ENCODE data around the gene RAD51B. TPM values are rescaled to one million over a fixed set of nuclear protein-coding genes. Genes with fewer than 3 reads are reported as not detected.
A peak's percentile ranks its signal among the peaks of the same experiment; 100 is the strongest.

RAD51B gene
- total RNA-seq, 5 donors from 2014 or later (not counting 1 experiment from before 2014, with no cell fraction given), result 25.4 to 47.9 (median 30.0) TPM

DNA sequence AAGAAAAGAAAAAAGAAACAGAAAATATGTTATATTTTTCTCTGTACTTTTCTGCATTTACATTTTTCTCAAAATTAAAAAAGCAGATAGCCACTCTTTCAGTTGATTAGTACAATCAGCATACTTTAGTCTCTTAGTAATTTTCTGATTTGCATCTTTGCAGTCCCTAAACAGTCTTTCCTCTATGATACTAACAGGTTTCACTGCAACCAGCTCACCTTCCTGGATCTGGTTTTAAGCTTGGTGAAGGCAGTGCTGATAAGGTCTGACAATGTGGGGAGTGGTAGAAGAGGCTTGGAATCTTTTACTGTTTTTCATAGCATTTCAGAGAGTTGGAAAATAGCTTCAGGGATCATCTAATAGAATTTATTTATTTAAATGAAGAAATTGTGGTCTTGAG is 515.7 kb downstream of the RAD51B start:
- Mint-ChIP-seq H3K4me3 (no peak overlapping the region), H3K27ac (no peak overlapping the region), H3K9me3 (no peaks in the 10 kb centered on the region), H3K4me1 (peaks cover 2 to 23% (median 19%) of the 10 kb centered on the region in 3 donors), H3K27me3 (no peaks in the 10 kb centered on the region), H3K36me3 (no peaks in the 10 kb centered on the region)
- H3K27ac ChIP-seq (ENCODE audit: low read length), result no peak overlapping the region
- H3K4me1 ChIP-seq (ENCODE audit: control insufficient read depth in 1 of 2, extremely low read depth in 1 of 2, insufficient read depth in 2 of 2, low read length in 2 of 2), result peaks cover 0 to 11% of the 10 kb centered on the region in 2 experiments
- ChIA-PET CTCF (no interaction called here), POLR2A (interaction anchor here (0.6 to 0.8 kb wide), 2 partner anchors 13 to 491 kb away, joined by 3 to 13 read pairs; no protein-coding TSS in a partner anchor)
- no peaks in the 10 kb centered on the region for H3K9me3 ChIP-seq
- no peak overlapping the region for H3K4me3 ChIP-seq (ENCODE audit: control insufficient read depth in 1 of 2, extremely low read depth in 1 of 2, low read length in 1 of 2)
- H3K27me3 ChIP-seq (replicated peaks in 1 of 2; ENCODE audit: control insufficient read depth in 2 of 2, extremely low read depth in 1 of 2, insufficient read depth in 2 of 2, low read length in 1 of 2), result no peaks in the 10 kb centered on the region
- no peak for DNase-seq
- ATAC-seq (replicated peaks in 1 of 4), result no peak
- H3K36me3 ChIP-seq (ENCODE audit: control insufficient read depth in 2 of 2, extremely low read depth in 1 of 2, insufficient read depth in 1 of 2, low read length in 1 of 2), result no peaks in the 10 kb centered on the region

DNA sequence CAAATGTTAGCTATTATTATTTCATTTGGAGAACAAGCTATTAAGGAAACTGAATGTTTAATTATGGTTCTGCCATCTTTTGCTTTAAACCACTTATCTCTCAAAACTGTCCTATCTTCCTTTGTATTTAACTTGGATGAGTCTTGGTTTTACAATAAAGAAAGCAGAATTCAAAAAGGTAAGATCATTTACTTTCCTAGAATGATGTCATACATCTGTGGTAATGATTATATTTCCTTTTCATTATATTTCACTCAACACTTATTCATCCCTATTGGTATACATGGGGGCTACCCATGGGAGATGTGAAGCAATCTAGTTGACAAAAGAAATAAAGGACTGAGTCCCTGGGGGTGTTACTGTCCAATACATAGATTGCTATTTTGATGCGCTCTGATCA is 516.6 kb downstream of the RAD51B start:
- peaks cover 2 to 31% (median 25%) of the 10 kb centered on the region in 3 donors for H3K4me1 Mint-ChIP-seq
- CTCF ChIA-PET, result no interaction called here
- H3K9me3 Mint-ChIP-seq, result no peaks in the 10 kb centered on the region
- Histone ChIP-seq H3K27me3 (replicated peaks in 1 of 2; ENCODE audit: control insufficient read depth in 2 of 2, extremely low read depth in 1 of 2, insufficient read depth in 2 of 2, low read length in 1 of 2) (no peaks in the 10 kb centered on the region), H3K9me3 (no peaks in the 10 kb centered on the region), H3K36me3 (ENCODE audit: control insufficient read depth in 2 of 2, extremely low read depth in 1 of 2, insufficient read depth in 1 of 2, low read length in 1 of 2) (no peaks in the 10 kb centered on the region), H3K27ac (ENCODE audit: low read length) (no peak overlapping the region), H3K4me1 (ENCODE audit: control insufficient read depth in 1 of 2, extremely low read depth in 1 of 2, insufficient read depth in 2 of 2, low read length in 2 of 2) (peaks cover 0 to 11% of the 10 kb centered on the region in 2 experiments), H3K4me3 (ENCODE audit: control insufficient read depth in 1 of 2, extremely low read depth in 1 of 2, low read length in 1 of 2) (no peak overlapping the region)
- DNase-seq (no peak), ATAC-seq (replicated peaks in 1 of 4) (no peak)
- no CpG with 5 or more reads among the region's 1 CpG for WGBS (ENCODE audit: insufficient coverage)
- H3K27me3 Mint-ChIP-seq, result no peaks in the 10 kb centered on the region
- H3K27ac Mint-ChIP-seq, result no peak overlapping the region
- POLR2A ChIA-PET, result interaction anchor here in 1 of 2 donors (0.6 kb wide), 1 partner anchor 491 kb away, joined by 3 read pairs; no protein-coding TSS in a partner anchor
- H3K4me3 Mint-ChIP-seq, result no peak overlapping the region
- H3K36me3 Mint-ChIP-seq, result no peaks in the 10 kb centered on the region

DNA sequence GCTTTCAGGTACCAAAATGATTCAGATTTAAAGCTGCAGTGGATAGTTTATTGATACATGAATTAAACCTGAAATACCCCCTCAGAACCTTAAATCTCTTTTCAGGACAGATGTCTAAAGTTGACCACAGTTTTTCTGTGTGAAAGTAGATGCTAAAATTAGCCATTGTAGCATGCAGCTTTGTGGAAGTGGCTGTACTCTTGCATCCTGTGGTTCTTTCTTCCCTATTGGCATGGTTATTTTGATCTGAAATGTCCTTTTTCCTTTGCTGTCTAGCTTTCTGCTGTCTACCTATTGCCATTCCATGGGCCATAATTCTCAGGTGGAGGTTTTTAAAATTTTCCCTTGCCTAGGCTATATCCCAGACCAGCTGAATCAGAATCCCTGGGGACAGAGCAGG is 517.7 kb downstream of the RAD51B start:
- ChIA-PET CTCF (interaction anchor here (0.6 kb wide), 2 partner anchors 17 to 311 kb away, joined by 3 to 7 read pairs; no protein-coding TSS in a partner anchor), POLR2A (interaction anchor here in 1 of 2 donors (0.6 kb wide), 1 partner anchor 201 kb away, joined by 3 read pairs; no protein-coding TSS in a partner anchor)
- Histone ChIP-seq H3K4me3 (ENCODE audit: control insufficient read depth in 1 of 2, extremely low read depth in 1 of 2, low read length in 1 of 2) (no peak overlapping the region), H3K27ac (ENCODE audit: low read length) (no peak overlapping the region), H3K36me3 (ENCODE audit: control insufficient read depth in 2 of 2, extremely low read depth in 1 of 2, insufficient read depth in 1 of 2, low read length in 1 of 2) (no peaks in the 10 kb centered on the region), H3K9me3 (no peaks in the 10 kb centered on the region), H3K4me1 (ENCODE audit: control insufficient read depth in 1 of 2, extremely low read depth in 1 of 2, insufficient read depth in 2 of 2, low read length in 2 of 2) (peaks cover 4 to 21% of the 10 kb centered on the region in 2 experiments), H3K27me3 (replicated peaks in 1 of 2; ENCODE audit: control insufficient read depth in 2 of 2, extremely low read depth in 1 of 2, insufficient read depth in 2 of 2, low read length in 1 of 2) (no peaks in the 10 kb centered on the region)
- Mint-ChIP-seq H3K4me3 (no peak overlapping the region), H3K36me3 (no peaks in the 10 kb centered on the region), H3K9me3 (no peaks in the 10 kb centered on the region), H3K4me1 (peaks cover 11 to 43% (median 34%) of the 10 kb centered on the region in 3 donors), H3K27ac (no peak overlapping the region), H3K27me3 (no peaks in the 10 kb centered on the region)
- ATAC-seq (replicated peaks in 1 of 4) (no peak), DNase-seq (no peak)

DNA sequence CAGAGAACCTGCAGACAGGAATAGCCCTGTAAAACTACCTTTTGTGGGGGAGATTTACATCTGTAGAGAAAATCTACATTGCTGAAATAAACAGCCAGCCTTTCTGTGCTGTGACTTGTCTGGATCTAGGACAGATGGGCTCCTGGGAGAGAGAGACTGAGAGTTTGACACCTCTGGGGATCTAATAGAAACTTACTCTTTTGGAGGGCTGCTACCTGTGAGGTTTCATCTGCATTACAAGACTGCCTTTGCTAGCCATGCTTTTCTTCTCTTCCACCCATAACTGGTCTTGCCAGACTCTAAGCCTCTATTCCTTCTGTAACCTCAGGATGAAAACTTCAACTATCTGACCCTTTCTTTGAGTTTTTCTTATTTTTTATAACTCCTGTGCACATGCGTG is 520.7 kb downstream of the RAD51B start:
- Histone ChIP-seq H3K4me1 (ENCODE audit: control insufficient read depth in 1 of 2, extremely low read depth in 1 of 2, insufficient read depth in 2 of 2, low read length in 2 of 2) (peaks cover 11 to 26% of the 10 kb centered on the region in 2 experiments), H3K4me3 (ENCODE audit: control insufficient read depth in 1 of 2, extremely low read depth in 1 of 2, low read length in 1 of 2) (no peak overlapping the region), H3K36me3 (ENCODE audit: control insufficient read depth in 2 of 2, extremely low read depth in 1 of 2, insufficient read depth in 1 of 2, low read length in 1 of 2) (no peaks in the 10 kb centered on the region), H3K27ac (ENCODE audit: low read length) (no peak overlapping the region), H3K27me3 (replicated peaks in 1 of 2; ENCODE audit: control insufficient read depth in 2 of 2, extremely low read depth in 1 of 2, insufficient read depth in 2 of 2, low read length in 1 of 2) (no peaks in the 10 kb centered on the region), H3K9me3 (no peaks in the 10 kb centered on the region)
- ATAC-seq (replicated peaks in 1 of 4) (no peak), DNase-seq (no peak)
- no peak overlapping the region for H3K27ac Mint-ChIP-seq
- peaks cover 17 to 50% (median 29%) of the 10 kb centered on the region in 3 donors for H3K4me1 Mint-ChIP-seq
- H3K27me3 Mint-ChIP-seq, result no peaks in the 10 kb centered on the region
- ChIA-PET POLR2A (no interaction called here), CTCF (no interaction called here)
- no peak overlapping the region for H3K4me3 Mint-ChIP-seq
- no CpG with 5 or more reads among the region's 1 CpG for WGBS (ENCODE audit: insufficient coverage)
- H3K36me3 Mint-ChIP-seq, result peaks cover 5% of the 10 kb centered on the region
- H3K9me3 Mint-ChIP-seq, result peaks cover 0 to 4% (median 0%) of the 10 kb centered on the region in 3 donors

DNA sequence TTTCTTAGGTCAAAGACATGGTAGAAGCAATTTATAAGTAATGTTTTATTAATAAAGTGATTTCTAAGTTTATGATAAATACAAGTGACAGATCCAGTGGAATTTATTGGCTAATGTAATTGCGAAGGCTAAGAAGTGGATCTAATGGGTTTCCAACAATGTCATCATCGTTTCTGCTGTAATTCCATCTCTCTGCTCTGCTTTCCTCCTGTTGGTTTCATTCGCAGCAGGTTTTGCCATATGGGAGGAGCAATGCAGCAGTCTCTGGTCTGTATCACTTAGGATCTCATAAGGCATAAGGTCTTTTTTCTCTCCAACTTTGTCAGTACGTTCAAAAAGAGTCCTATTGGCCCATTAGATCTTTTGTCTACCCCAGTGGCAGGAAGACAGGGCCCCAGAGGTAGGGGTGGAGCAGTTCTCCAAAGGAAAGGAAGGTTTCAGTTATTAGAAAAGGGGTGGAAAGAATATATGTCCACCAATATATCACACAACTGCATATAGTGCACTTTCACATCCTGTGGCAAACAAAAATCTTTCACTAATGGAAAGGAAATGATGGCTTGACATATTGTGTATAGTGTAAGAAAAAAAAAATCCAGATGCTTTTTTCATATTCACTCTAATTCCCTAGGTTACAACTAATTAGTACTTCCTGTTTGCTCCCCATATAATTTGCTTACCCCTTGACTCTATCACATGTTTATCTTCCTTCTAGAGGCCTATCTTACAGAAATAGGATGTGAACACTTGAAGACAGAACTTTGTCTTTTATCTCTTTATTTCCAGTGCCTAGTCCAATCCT is 522.0 kb downstream of the RAD51B start:
- peaks cover 17 to 40% (median 24%) of the 10 kb centered on the region in 3 donors for H3K4me1 Mint-ChIP-seq
- peaks cover 10% of the 10 kb centered on the region for H3K36me3 Mint-ChIP-seq
- no peaks in the 10 kb centered on the region for H3K36me3 ChIP-seq (ENCODE audit: control insufficient read depth in 2 of 2, extremely low read depth in 1 of 2, insufficient read depth in 1 of 2, low read length in 1 of 2)
- ChIA-PET POLR2A (no interaction called here), CTCF (no interaction called here)
- WGBS (ENCODE audit: insufficient coverage), result 90% methylated on average over 3 of the region's 4 CpGs
- DNase-seq (no peak), ATAC-seq (replicated peaks in 1 of 4) (peak in 1 of 4 experiments; percentile 9)
- H3K27me3 ChIP-seq (replicated peaks in 1 of 2; ENCODE audit: control insufficient read depth in 2 of 2, extremely low read depth in 1 of 2, insufficient read depth in 2 of 2, low read length in 1 of 2), result no peaks in the 10 kb centered on the region
- no peak overlapping the region for H3K27ac ChIP-seq (ENCODE audit: low read length)
- H3K4me1 ChIP-seq (ENCODE audit: control insufficient read depth in 1 of 2, extremely low read depth in 1 of 2, insufficient read depth in 2 of 2, low read length in 2 of 2), result peaks cover 11 to 24% of the 10 kb centered on the region in 2 experiments
- H3K4me3 Mint-ChIP-seq, result no peak overlapping the region
- H3K4me3 ChIP-seq (ENCODE audit: control insufficient read depth in 1 of 2, extremely low read depth in 1 of 2, low read length in 1 of 2), result no peak overlapping the region
- peaks cover 0 to 5% (median 0%) of the 10 kb centered on the region in 3 donors for H3K9me3 Mint-ChIP-seq
- peak overlapping the region in 1 of 2 donors; percentile 25 for H3K27ac Mint-ChIP-seq
- H3K27me3 Mint-ChIP-seq, result no peaks in the 10 kb centered on the region
- H3K9me3 ChIP-seq, result no peaks in the 10 kb centered on the region

DNA sequence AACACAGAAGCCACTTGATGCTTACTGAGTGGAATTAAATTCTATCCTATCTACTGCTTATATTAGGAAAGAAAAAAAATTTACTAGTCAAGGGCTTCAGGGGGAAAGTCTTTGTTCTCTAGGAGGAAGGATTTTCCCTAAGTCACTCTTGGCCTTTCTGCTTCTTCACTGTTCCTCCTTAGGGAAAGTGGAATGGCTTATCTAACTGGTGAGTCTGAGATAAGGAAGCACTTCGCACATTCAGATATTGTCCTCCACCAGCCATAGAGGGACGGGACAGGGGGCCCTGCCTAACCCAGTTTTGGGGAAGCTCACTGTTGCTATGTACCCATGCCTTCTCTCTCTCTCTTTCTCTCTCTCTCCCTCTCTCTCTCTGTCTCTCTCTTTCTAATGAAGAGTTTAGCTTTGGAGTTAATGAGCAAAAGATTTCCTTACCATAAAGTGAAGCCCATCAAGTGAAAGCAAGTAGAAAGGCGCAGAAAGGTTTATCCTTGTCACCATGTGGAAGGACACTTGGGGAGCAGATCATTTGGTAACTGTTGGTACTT is 522.7 kb downstream of the RAD51B start:
- POLR2A ChIA-PET, result interaction anchor here in 1 of 2 donors (0.6 kb wide), 1 partner anchor 60 kb away, joined by 3 read pairs; no protein-coding TSS in a partner anchor
- H3K9me3 Mint-ChIP-seq, result peaks cover 0 to 5% (median 0%) of the 10 kb centered on the region in 3 donors
- WGBS (ENCODE audit: insufficient coverage), result 100% methylated on average over 1 of the region's 3 CpGs
- no peak overlapping the region for H3K4me3 Mint-ChIP-seq
- DNase-seq, result no peak
- peak overlapping the region; percentile 9 to 34 for H3K27ac Mint-ChIP-seq
- no peak overlapping the region for H3K27ac ChIP-seq (ENCODE audit: low read length)
- no peaks in the 10 kb centered on the region for H3K27me3 Mint-ChIP-seq
- CTCF ChIA-PET, result no interaction called here
- H3K36me3 ChIP-seq (ENCODE audit: control insufficient read depth in 2 of 2, extremely low read depth in 1 of 2, insufficient read depth in 1 of 2, low read length in 1 of 2), result no peaks in the 10 kb centered on the region
- H3K4me1 Mint-ChIP-seq, result peaks cover 15 to 40% (median 23%) of the 10 kb centered on the region in 3 donors
- no peak overlapping the region for H3K4me3 ChIP-seq (ENCODE audit: control insufficient read depth in 1 of 2, extremely low read depth in 1 of 2, low read length in 1 of 2)
- peaks cover 15% of the 10 kb centered on the region for H3K36me3 Mint-ChIP-seq
- ATAC-seq (replicated peaks in 1 of 4), result no peak
- H3K4me1 ChIP-seq (ENCODE audit: control insufficient read depth in 1 of 2, extremely low read depth in 1 of 2, insufficient read depth in 2 of 2, low read length in 2 of 2), result peaks cover 11 to 22% of the 10 kb centered on the region in 2 experiments
- H3K27me3 ChIP-seq (replicated peaks in 1 of 2; ENCODE audit: control insufficient read depth in 2 of 2, extremely low read depth in 1 of 2, insufficient read depth in 2 of 2, low read length in 1 of 2), result no peaks in the 10 kb centered on the region
- no peaks in the 10 kb centered on the region for H3K9me3 ChIP-seq
